Right atrium auricular region (tissue), 2 donors: Measurements from ENCODE around the gene TOM1L1. TPM values are rescaled to one million over a fixed set of nuclear protein-coding genes. Genes with fewer than 3 reads are reported as not detected.

Experiments used
- DNase-seq: peaks from one replicate; pipeline ENCODE4 v3.0.0-alpha.2; 2019; ENCODE audit warnings: low spot score
- H3K27ac ChIP-seq, 2 donors: fragments of 200-600 bp; sonication (generic); 1 replicate in 1 of 2; 2 replicates in 1 of 2; pipeline ENCODE4 v1.5.1; 2016 to 2019
- H3K27me3 ChIP-seq, 2 donors: fragments of 200-600 bp; sonication (generic); one replicate each; pipeline versions ENCODE4 v1.5.1 to v1.6.0; 2017 to 2019
- H3K36me3 ChIP-seq: fragments of 200-600 bp; sonication (generic); one replicate; pipeline ENCODE4 v1.5.1; 2016
- H3K4me1 ChIP-seq, 2 donors: fragments of 200-600 bp; sonication (generic); one replicate each; pipeline versions ENCODE4 v1.5.1 to v1.6.0; 2017 to 2019
- H3K4me3 ChIP-seq, 2 donors: fragments of 200-600 bp; sonication (generic); 1 replicate in 1 of 2; 2 replicates in 1 of 2; pipeline ENCODE4 v1.5.1; 2017 to 2019; ENCODE audit warnings: mild to moderate bottlenecking in 1 of 2, moderate library complexity in 1 of 2
- H3K9me3 ChIP-seq, 2 donors: fragments of 200-600 bp; sonication (generic); one replicate each; pipeline ENCODE4 v1.5.1; 2019
- CTCF ChIP-seq, 2 donors: fragments of 200-600 bp; sonication (generic); IDR thresholded peaks; one replicate each; pipeline ENCODE4 v1.5.1; 2019; ENCODE audit warnings: antibody characterized with exemption in 2 of 2
- total RNA-seq, 2 donors: library from RNA; depleted of rRNA; stranded (reverse); fragments of >200 nt; gene quantifications; one replicate each; pipeline ENCODE4 v1.1.0, GENCODE V29; 2016

TOM1L1 gene
- total RNA-seq, 2 donors from 2014 or later: 16.0 to 18.2 TPM

GRCh38 chr17:54924405-54924804 lies 23.8 kb downstream of the TOM1L1 start:
- DNase-seq: no peak
- H3K27me3 ChIP-seq: no peaks in the 10 kb centered on the region
- no peaks in the 10 kb centered on the region for H3K36me3 ChIP-seq
- TF ChIP-seq CTCF (IDR thresholded peaks at IDR 0.05): no peak
- no peaks in the 10 kb centered on the region for H3K4me1 ChIP-seq
- H3K4me3 ChIP-seq: no peak overlapping the region
- H3K27ac ChIP-seq: no peak overlapping the region
- H3K9me3 ChIP-seq: no peaks in the 10 kb centered on the region

- no peaks in the 10 kb centered on the region for H3K4me1 ChIP-seq
- no peaks in the 10 kb centered on the region for H3K36me3 ChIP-seq
- no peak for DNase-seq
- no peak overlapping the region for H3K4me3 ChIP-seq
- H3K27ac ChIP-seq: no peak overlapping the region
- H3K9me3 ChIP-seq: no peaks in the 10 kb centered on the region
- TF ChIP-seq CTCF (IDR thresholded peaks at IDR 0.05): no peak
- no peaks in the 10 kb centered on the region for H3K27me3 ChIP-seq
These were observed 26.9 kb downstream of the TOM1L1 start for GRCh38 chr17:54927525-54927924.

GRCh38 chr17:54932711-54933110 lies 32.1 kb downstream of the TOM1L1 start:
- no peaks in the 10 kb centered on the region for H3K27me3 ChIP-seq
- no peak for TF ChIP-seq CTCF (IDR thresholded peaks at IDR 0.05)
- H3K27ac ChIP-seq: no peak overlapping the region
- peaks cover 6% of the 10 kb centered on the region for H3K36me3 ChIP-seq
- DNase-seq: no peak
- H3K9me3 ChIP-seq: no peaks in the 10 kb centered on the region
- H3K4me3 ChIP-seq: no peak overlapping the region
- H3K4me1 ChIP-seq: no peaks in the 10 kb centered on the region

- Histone ChIP-seq H3K4me1 (no peaks in the 10 kb centered on the region), H3K27ac (no peak overlapping the region), H3K9me3 (no peaks in the 10 kb centered on the region), H3K36me3 (peaks cover 6% of the 10 kb centered on the region), H3K27me3 (no peaks in the 10 kb centered on the region), H3K4me3 (no peak overlapping the region)
- no peak for TF ChIP-seq CTCF (IDR thresholded peaks at IDR 0.05)
- DNase-seq: no peak
These were observed 33.3 kb downstream of the TOM1L1 start for GRCh38 chr17:54933921-54934320.

GRCh38 chr17:54935471-54935870 lies 34.8 kb downstream of the TOM1L1 start:
- no peak for DNase-seq
- H3K9me3 ChIP-seq: no peaks in the 10 kb centered on the region
- no peaks in the 10 kb centered on the region for H3K4me1 ChIP-seq
- no peak overlapping the region for H3K4me3 ChIP-seq
- TF ChIP-seq CTCF (IDR thresholded peaks at IDR 0.05): no peak
- H3K36me3 ChIP-seq: peaks cover 6% of the 10 kb centered on the region
- no peak overlapping the region for H3K27ac ChIP-seq
- no peaks in the 10 kb centered on the region for H3K27me3 ChIP-seq

- TF ChIP-seq CTCF (IDR thresholded peaks at IDR 0.05): no peak
- no peak for DNase-seq
- no peaks in the 10 kb centered on the region for H3K4me1 ChIP-seq
- no peaks in the 10 kb centered on the region for H3K27me3 ChIP-seq
- no peaks in the 10 kb centered on the region for H3K9me3 ChIP-seq
- no peak overlapping the region for H3K4me3 ChIP-seq
- peaks cover 6% of the 10 kb centered on the region for H3K36me3 ChIP-seq
- H3K27ac ChIP-seq: no peak overlapping the region
These were observed 36.4 kb downstream of the TOM1L1 start for GRCh38 chr17:54937018-54937417.
